ENCODE data around the gene TLX3. TPM values are rescaled to one million over a fixed set of nuclear protein-coding genes. Genes with fewer than 3 reads are reported as not detected.

The TLX3 gene
- total RNA-seq, 1 donor from 2014 or later = 161 TPM

- peak overlapping the region; percentile 99 for H3K4me3 Mint-ChIP-seq (ENCODE audit: unreplicated experiment)
- peaks cover 17% of the 10 kb centered on the region for H3K4me1 Mint-ChIP-seq (ENCODE audit: low read depth, unreplicated experiment)
- peaks cover 51% of the 10 kb centered on the region for H3K27me3 Mint-ChIP-seq (ENCODE audit: unreplicated experiment)
- DNase-seq = peak; percentile 67
- H3K36me3 Mint-ChIP-seq (ENCODE audit: unreplicated experiment) = peaks cover 17% of the 10 kb centered on the region
- peak overlapping the region; percentile 94 for H3K27ac Mint-ChIP-seq (ENCODE audit: unreplicated experiment)
- TF ChIP-seq, protein P1, sequence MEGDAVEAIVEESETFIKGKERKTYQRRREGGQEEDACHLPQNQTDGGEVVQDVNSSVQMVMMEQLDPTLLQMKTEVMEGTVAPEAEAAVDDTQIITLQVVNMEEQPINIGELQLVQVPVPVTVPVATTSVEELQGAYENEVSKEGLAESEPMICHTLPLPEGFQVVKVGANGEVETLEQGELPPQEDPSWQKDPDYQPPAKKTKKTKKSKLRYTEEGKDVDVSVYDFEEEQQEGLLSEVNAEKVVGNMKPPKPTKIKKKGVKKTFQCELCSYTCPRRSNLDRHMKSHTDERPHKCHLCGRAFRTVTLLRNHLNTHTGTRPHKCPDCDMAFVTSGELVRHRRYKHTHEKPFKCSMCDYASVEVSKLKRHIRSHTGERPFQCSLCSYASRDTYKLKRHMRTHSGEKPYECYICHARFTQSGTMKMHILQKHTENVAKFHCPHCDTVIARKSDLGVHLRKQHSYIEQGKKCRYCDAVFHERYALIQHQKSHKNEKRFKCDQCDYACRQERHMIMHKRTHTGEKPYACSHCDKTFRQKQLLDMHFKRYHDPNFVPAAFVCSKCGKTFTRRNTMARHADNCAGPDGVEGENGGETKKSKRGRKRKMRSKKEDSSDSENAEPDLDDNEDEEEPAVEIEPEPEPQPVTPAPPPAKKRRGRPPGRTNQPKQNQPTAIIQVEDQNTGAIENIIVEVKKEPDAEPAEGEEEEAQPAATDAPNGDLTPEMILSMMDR (IDR thresholded peaks at IDR 0.05; ENCODE audit: partially characterized antibody, unreplicated experiment) = no peak
- H3K9me3 Mint-ChIP-seq (ENCODE audit: unreplicated experiment) = peaks cover 48% of the 10 kb centered on the region
Measured at GRCh38 chr5:171312129-171312974, 3.3 kb downstream of the TLX3 start.

DNA sequence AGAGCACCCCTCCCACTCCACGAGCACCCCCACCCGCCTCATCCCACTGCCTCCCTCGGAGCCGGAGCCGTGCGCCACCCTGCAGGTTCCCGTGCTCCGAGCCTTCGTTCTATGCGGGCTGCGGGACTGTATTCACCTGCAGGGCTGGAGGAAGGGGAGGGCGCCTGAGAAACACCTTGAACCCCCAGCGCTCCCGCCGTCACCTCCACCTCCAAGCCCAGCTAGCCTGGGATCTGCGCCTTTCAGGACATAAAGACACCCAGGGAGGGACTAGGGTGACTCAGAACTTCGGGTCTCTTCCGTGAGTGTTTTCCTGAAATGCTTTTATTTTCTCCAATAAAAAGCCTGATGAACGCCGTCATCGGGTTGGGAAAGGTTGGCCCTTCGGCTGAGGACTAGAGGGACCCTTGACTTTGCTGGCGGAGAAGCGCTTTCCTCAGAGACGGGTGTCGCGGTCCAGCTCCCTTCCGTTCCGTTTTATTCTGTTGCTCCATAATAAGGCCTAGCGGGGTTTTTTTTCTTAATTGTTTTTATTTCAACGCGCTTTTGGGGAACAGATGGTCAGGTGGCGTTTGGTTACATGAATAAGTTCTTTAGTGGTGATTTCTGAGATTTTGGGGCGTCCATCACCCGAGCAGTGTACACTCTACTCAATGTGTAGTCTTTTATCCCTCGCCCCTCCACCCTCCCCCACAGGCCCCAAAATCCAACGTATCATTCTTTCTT, 4.6 kb downstream of the TLX3 start:
- Mint-ChIP-seq H3K27ac (ENCODE audit: unreplicated experiment) (peak overlapping the region; percentile 94), H3K4me3 (ENCODE audit: unreplicated experiment) (peak overlapping the region; percentile 99), H3K27me3 (ENCODE audit: unreplicated experiment) (peaks cover 47% of the 10 kb centered on the region), H3K9me3 (ENCODE audit: unreplicated experiment) (peaks cover 48% of the 10 kb centered on the region), H3K4me1 (ENCODE audit: low read depth, unreplicated experiment) (peaks cover 19% of the 10 kb centered on the region), H3K36me3 (ENCODE audit: unreplicated experiment) (peaks cover 13% of the 10 kb centered on the region)
- DNase-seq = no peak
- TF ChIP-seq, protein P1 (IDR thresholded peaks at IDR 0.05; ENCODE audit: partially characterized antibody, unreplicated experiment) = no peak

- TF ChIP-seq, protein P1 (IDR thresholded peaks at IDR 0.05; ENCODE audit: partially characterized antibody, unreplicated experiment) = no peak
- Mint-ChIP-seq H3K27ac (ENCODE audit: unreplicated experiment) (peak overlapping the region; percentile 66), H3K36me3 (ENCODE audit: unreplicated experiment) (peaks cover 13% of the 10 kb centered on the region), H3K4me1 (ENCODE audit: low read depth, unreplicated experiment) (peaks cover 27% of the 10 kb centered on the region), H3K27me3 (ENCODE audit: unreplicated experiment) (peaks cover 43% of the 10 kb centered on the region), H3K4me3 (ENCODE audit: unreplicated experiment) (peak overlapping the region; percentile 99), H3K9me3 (ENCODE audit: unreplicated experiment) (peaks cover 44% of the 10 kb centered on the region)
- peak; percentile 58 for DNase-seq
Measured at GRCh38 chr5:171314728-171315385, 5.8 kb downstream of the TLX3 start.

DNA sequence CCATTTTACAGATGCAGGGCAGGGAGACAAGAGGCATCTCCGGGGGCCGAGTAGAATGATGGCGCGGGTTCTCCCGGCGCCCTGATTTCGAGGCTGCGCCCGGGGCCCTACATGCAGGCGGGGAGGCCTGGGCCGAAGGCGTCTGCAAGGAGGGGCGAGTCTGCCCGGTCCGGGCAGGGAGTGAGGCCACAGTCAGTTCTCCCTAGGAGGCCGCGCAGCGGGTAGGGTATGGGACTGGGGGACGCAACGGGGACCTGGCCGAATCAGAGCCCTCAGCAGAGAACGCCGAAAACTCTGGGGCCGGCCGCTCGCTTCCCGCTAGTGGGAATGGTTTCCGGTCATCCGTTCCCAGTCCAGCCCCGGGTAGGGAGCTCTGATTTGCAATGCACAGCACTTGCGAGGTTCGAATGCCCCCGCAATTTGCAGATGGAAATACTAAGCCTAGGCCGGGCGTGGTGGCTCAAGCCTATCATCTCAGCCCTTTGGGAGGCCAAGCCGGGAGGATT, 6.4 kb downstream of the TLX3 start:
- Mint-ChIP-seq H3K9me3 (ENCODE audit: unreplicated experiment) (peaks cover 40% of the 10 kb centered on the region), H3K27ac (ENCODE audit: unreplicated experiment) (no peak overlapping the region), H3K4me1 (ENCODE audit: low read depth, unreplicated experiment) (peaks cover 28% of the 10 kb centered on the region), H3K27me3 (ENCODE audit: unreplicated experiment) (peaks cover 40% of the 10 kb centered on the region), H3K4me3 (ENCODE audit: unreplicated experiment) (peak overlapping the region; percentile 99), H3K36me3 (ENCODE audit: unreplicated experiment) (peaks cover 13% of the 10 kb centered on the region)
- TF ChIP-seq, protein P1 (IDR thresholded peaks at IDR 0.05; ENCODE audit: partially characterized antibody, unreplicated experiment) = no peak
- peak; percentile 31 for DNase-seq

Measured in glutamatergic neuron (in vitro differentiated cells).